ENCODE data around the gene FERMT3. TPM values are rescaled to one million over a fixed set of nuclear protein-coding genes. Genes with fewer than 3 reads are reported as not detected.
A peak's percentile ranks its signal among the peaks of the same experiment; 100 is the strongest.

FERMT3 gene
- total RNA-seq, 4 donors from 2014 or later = 4.7 to 22.2 (median 8.2) TPM

DNA sequence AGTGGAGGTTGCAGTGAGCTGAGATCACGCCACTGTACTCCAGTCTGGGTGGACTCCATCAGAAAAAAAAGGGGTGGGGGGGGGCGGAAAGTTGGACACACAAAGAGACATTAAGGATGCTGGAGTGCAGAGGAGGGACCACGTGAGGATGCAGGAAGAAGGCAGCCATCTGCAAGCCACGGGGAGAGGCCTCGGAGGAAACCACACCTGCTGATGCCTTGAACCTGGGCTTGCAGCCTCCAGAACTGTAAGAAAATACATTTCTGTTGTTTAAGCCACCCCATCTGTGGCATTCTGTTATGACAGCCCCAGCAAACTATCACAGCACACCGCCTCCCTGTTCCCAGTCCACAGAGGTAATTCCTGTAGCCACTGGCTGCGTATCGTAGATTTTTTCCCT lies 29.8 kb upstream of the FERMT3 start:
- TF ChIP-seq EP300 (IDR thresholded peaks at IDR 0.05) (no peak), POLR2A (IDR thresholded peaks at IDR 0.05) (no peak), POLR2AphosphoS5 (IDR thresholded peaks at IDR 0.05) (no peak)
- TF ChIP-seq, protein P1, sequence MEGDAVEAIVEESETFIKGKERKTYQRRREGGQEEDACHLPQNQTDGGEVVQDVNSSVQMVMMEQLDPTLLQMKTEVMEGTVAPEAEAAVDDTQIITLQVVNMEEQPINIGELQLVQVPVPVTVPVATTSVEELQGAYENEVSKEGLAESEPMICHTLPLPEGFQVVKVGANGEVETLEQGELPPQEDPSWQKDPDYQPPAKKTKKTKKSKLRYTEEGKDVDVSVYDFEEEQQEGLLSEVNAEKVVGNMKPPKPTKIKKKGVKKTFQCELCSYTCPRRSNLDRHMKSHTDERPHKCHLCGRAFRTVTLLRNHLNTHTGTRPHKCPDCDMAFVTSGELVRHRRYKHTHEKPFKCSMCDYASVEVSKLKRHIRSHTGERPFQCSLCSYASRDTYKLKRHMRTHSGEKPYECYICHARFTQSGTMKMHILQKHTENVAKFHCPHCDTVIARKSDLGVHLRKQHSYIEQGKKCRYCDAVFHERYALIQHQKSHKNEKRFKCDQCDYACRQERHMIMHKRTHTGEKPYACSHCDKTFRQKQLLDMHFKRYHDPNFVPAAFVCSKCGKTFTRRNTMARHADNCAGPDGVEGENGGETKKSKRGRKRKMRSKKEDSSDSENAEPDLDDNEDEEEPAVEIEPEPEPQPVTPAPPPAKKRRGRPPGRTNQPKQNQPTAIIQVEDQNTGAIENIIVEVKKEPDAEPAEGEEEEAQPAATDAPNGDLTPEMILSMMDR (IDR thresholded peaks at IDR 0.05) = no peak
- no peaks in the 10 kb centered on the region for H3K27me3 ChIP-seq
- no peaks in the 10 kb centered on the region for H3K9me3 ChIP-seq
- 92% methylated on average over 8 of the region's 8 CpGs for WGBS
- peaks cover 14% of the 10 kb centered on the region for H3K4me1 ChIP-seq
- no peak for DNase-seq (ENCODE audit: low spot score in 2 of 2)
- no peak overlapping the region for H3K4me3 ChIP-seq
- no peak overlapping the region for H3K27ac ChIP-seq
- H3K36me3 ChIP-seq = no peaks in the 10 kb centered on the region

DNA sequence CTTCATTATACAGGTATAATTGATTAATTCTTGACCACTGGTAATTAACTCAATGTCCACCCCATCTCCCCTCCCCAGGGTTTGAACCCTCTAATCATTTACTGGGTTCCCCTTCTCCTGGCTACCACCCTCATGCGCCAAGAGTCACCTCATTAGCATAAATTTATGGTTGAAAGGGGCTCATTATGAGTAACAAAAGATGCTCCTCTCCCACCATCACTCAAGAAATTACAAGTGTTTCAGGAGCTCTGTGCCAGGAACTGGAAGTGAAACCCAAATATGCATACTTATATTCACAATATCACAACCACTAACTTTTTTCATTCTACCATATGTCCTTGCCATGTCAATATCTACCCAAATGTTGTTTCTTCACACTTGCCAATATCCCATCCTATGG lies 28.3 kb upstream of the FERMT3 start:
- no peaks in the 10 kb centered on the region for H3K27me3 ChIP-seq
- TF ChIP-seq, protein P1 (IDR thresholded peaks at IDR 0.05) = no peak
- TF ChIP-seq EP300 (IDR thresholded peaks at IDR 0.05) (no peak), POLR2AphosphoS5 (IDR thresholded peaks at IDR 0.05) (no peak), POLR2A (IDR thresholded peaks at IDR 0.05) (no peak)
- no peak overlapping the region for H3K4me3 ChIP-seq
- no peaks in the 10 kb centered on the region for H3K9me3 ChIP-seq
- H3K27ac ChIP-seq = no peak overlapping the region
- no peaks in the 10 kb centered on the region for H3K36me3 ChIP-seq
- no peak for DNase-seq (ENCODE audit: low spot score in 2 of 2)
- H3K4me1 ChIP-seq = peaks cover 29% of the 10 kb centered on the region
- 91% methylated on average over 1 of the region's 1 CpG for WGBS

DNA sequence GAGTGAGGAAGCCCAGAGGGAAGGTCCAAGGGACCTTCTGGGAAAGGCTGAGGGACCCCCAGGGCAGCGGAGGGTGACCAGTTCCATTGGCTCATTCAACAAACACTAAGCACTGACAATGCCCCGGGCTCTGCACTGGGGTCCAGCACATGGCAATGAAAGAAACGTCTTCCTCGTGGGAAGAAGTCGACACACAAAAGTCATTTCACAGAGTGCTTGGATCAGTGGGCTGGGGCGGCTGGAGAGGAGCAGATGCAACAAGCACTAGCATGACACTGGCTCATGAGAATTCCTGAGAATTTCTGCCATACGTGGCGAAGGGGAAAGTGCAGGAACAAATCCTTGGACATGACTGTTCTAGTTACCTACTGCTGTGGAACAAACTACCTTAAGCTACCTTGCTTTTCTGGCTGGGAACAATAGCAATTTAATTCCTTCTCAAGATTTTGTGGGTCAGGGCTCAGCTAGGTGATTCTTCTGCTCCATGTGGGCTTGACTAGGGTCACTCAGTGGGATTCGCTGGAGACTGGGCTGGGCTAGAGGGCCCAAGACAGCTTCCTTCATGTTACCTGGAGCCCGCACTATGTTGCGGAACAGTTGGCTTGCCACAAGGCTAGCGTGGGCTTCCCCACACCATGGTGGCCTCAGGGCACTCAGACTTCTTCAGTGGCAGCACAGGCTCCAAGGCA lies 27.4 kb upstream of the FERMT3 start:
- 92% methylated on average over 9 of the region's 12 CpGs for WGBS
- H3K27me3 ChIP-seq = no peaks in the 10 kb centered on the region
- TF ChIP-seq POLR2AphosphoS5 (IDR thresholded peaks at IDR 0.05) = no peak
- TF ChIP-seq POLR2A (IDR thresholded peaks at IDR 0.05) = no peak
- TF ChIP-seq EP300 (IDR thresholded peaks at IDR 0.05) = no peak
- TF ChIP-seq, protein P1 (IDR thresholded peaks at IDR 0.05) = no peak

DNA sequence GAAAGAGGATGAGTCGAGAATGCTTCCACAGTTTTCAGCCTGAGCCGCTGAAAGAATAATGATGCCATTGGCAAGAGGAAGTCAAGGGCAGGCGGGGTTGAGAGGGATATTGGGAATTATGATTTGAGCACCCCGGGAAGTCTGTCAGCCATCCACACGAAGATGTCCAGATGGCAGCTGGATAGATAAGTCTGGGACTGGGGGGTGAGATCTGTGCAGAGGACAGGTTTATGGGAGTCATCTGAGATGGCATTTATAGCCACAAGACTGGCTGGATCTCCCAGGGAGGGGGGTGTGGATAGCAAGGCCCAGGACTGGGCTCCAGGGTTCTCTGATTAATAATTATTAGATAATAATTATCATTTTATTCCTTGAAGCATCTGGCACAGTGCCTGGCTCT lies 25.6 kb upstream of the FERMT3 start:
- no peaks in the 10 kb centered on the region for H3K9me3 ChIP-seq
- H3K4me1 ChIP-seq = peaks cover 48% of the 10 kb centered on the region
- peak overlapping the region; percentile 74 for H3K27ac ChIP-seq
- no peaks in the 10 kb centered on the region for H3K27me3 ChIP-seq
- H3K4me3 ChIP-seq = no peak overlapping the region
- DNase-seq (ENCODE audit: low spot score in 2 of 2) = no peak
- WGBS = 58% methylated on average over 5 of the region's 5 CpGs
- TF ChIP-seq, protein P1 (IDR thresholded peaks at IDR 0.05) = no peak
- TF ChIP-seq POLR2AphosphoS5 (IDR thresholded peaks at IDR 0.05) = no peak
- no peak for TF ChIP-seq POLR2A (IDR thresholded peaks at IDR 0.05)
- no peak for TF ChIP-seq EP300 (IDR thresholded peaks at IDR 0.05)
- H3K36me3 ChIP-seq = no peaks in the 10 kb centered on the region

More for the DNA sequence above, 27.4 kb upstream of the FERMT3 start:
- Histone ChIP-seq H3K36me3 (no peaks in the 10 kb centered on the region), H3K27ac (no peak overlapping the region), H3K9me3 (no peaks in the 10 kb centered on the region), H3K4me1 (peaks cover 38% of the 10 kb centered on the region), H3K4me3 (no peak overlapping the region)
- no peak for DNase-seq (ENCODE audit: low spot score in 2 of 2)

DNA sequence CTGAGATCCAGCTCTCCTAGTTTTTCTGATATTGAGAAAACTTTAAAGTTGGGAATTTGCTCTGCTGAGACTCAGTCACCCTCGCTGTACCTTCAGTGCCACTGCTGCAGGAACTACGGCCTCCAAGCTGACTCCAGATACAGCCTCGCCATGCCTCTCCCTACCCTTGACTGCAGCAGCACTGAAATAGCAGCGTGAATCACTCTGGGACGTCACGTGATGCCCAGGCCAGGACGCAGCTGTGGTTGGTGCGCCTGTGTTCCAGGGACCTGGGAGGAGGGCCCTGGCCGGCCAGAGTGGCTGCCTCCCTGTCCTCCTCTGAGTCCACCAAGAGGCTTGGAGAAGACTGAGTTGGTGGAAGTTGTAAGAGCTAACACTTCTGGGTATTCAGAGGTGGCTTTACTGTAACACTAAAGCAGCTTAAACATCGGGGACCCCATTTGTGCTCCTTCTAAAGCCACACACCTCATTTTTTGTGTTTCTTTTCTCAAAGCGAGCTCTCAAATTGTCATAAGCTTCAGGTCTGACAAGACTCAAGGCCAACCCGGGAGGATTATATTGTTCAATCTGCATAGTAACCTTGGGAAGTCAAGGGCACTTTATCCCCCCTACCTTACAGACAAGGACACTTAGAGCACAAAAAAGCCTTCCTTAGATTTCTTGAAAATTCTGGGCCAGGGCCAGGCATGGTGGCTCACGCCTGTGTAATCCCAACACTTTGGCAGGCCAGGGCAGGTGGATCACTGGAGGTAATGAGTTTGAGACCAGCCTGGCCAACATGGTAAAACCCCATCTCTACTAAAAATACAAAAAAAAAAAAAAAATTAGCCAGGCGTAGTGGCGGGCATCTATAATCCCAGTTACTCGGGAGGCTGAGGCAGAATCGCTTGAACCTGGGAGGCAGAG lies 24.8 kb upstream of the FERMT3 start:
- peak in 1 of 3 donors; percentile 35 for TF ChIP-seq POLR2AphosphoS5 (IDR thresholded peaks at IDR 0.05)
- no peak for TF ChIP-seq EP300 (IDR thresholded peaks at IDR 0.05)
- TF ChIP-seq POLR2A (IDR thresholded peaks at IDR 0.05) = peak in 1 of 2 donors; percentile 48
- H3K4me3 ChIP-seq = no peak overlapping the region
- WGBS = 34% methylated on average over 16 of the region's 17 CpGs

More for the DNA sequence above, 24.8 kb upstream of the FERMT3 start:
- peak; percentile 94 to 96 for DNase-seq (ENCODE audit: low spot score in 2 of 2)
- Histone ChIP-seq H3K27me3 (no peaks in the 10 kb centered on the region), H3K9me3 (no peaks in the 10 kb centered on the region), H3K27ac (peak overlapping the region; percentile 74), H3K4me1 (peaks cover 48% of the 10 kb centered on the region), H3K36me3 (no peaks in the 10 kb centered on the region)
